Peyer's patch (tissue), 4 donors: Measurements from ENCODE around the gene ECPAS.

Source experiments
- POLR2A ChIP-seq, 2 donors: fragments of 450-650 bp; IDR thresholded peaks; one replicate each; pipeline ENCODE4 v1.5.1; 2017; ENCODE audit warnings: antibody characterized with exemption in 2 of 2, mild to moderate bottlenecking in 2 of 2, moderate library complexity in 2 of 2
- TF ChIP-seq, protein P1 (sequence below), 6 experiments: fragments of 450-650 bp in 4 of 6; fragments of 200-600 bp in 2 of 6; sonication (generic) in 1 of 6; IDR thresholded peaks; one replicate each; pipeline ENCODE4 v1.5.1; 2017 to 2019; ENCODE audit warnings: antibody characterized with exemption in 6 of 6, mild to moderate bottlenecking in 3 of 6, moderate library complexity in 1 of 6

DNA sequence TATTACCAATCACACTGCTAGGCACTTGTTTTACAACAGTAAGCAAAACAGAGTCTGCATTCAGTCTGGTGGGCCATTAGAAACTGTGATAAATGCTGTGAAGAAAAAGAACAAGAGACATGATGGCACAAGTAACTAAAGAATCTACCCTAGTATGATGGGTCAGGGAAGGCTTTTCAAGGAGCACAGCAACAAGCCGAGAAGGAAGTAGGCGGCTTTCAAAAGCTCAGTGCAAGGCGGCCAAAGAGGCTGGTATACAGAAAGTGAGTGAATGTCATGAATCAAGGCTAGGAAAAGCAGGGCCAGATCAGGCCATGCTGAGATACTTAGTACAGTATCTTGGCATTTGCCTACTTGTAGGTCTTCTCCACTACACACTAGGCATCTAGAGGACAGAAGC lies 76.4 kb downstream of the ECPAS start:
- TF ChIP-seq, protein P1, sequence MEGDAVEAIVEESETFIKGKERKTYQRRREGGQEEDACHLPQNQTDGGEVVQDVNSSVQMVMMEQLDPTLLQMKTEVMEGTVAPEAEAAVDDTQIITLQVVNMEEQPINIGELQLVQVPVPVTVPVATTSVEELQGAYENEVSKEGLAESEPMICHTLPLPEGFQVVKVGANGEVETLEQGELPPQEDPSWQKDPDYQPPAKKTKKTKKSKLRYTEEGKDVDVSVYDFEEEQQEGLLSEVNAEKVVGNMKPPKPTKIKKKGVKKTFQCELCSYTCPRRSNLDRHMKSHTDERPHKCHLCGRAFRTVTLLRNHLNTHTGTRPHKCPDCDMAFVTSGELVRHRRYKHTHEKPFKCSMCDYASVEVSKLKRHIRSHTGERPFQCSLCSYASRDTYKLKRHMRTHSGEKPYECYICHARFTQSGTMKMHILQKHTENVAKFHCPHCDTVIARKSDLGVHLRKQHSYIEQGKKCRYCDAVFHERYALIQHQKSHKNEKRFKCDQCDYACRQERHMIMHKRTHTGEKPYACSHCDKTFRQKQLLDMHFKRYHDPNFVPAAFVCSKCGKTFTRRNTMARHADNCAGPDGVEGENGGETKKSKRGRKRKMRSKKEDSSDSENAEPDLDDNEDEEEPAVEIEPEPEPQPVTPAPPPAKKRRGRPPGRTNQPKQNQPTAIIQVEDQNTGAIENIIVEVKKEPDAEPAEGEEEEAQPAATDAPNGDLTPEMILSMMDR (IDR thresholded peaks at IDR 0.05) = no peak
- no peak for TF ChIP-seq POLR2A (IDR thresholded peaks at IDR 0.05)
